GM18499 (cell line): ENCODE data around the gene CHERP.
"Not testable (repeated sequence)": the region's sequence is repeated elsewhere in the genome, so short reads cannot be mapped to it uniquely, and the experiment has no call there.

Source experiments
- ATAC-seq: cut with Tn5 transposase; IDR thresholded peaks from one replicate; pipeline ENCODE4 v1.9.1; 2021; ENCODE audit warnings: moderate number of reproducible peaks; ENCODE audit not compliant: insufficient read depth, unreplicated experiment

CHERP gene

DNA sequence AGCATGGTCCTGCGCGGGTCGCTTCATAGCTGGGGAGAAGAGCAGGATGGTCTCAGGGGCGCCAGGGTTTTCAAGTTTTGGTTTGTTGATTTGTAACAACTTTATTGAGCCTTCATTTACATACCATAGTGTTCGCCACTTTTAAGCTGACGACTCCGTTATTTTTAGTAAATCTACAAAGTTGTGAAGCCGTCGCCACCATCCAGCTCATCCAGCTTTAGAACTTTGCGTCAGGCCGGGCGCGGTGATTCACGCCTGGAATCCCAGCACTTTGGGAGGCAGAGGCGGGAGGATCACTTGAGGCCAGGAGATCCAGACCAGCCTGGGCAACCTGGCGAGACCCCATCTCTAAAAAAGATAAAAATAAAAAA lies 45.6 kb downstream of the CHERP start:
- ATAC-seq: no peak

DNA sequence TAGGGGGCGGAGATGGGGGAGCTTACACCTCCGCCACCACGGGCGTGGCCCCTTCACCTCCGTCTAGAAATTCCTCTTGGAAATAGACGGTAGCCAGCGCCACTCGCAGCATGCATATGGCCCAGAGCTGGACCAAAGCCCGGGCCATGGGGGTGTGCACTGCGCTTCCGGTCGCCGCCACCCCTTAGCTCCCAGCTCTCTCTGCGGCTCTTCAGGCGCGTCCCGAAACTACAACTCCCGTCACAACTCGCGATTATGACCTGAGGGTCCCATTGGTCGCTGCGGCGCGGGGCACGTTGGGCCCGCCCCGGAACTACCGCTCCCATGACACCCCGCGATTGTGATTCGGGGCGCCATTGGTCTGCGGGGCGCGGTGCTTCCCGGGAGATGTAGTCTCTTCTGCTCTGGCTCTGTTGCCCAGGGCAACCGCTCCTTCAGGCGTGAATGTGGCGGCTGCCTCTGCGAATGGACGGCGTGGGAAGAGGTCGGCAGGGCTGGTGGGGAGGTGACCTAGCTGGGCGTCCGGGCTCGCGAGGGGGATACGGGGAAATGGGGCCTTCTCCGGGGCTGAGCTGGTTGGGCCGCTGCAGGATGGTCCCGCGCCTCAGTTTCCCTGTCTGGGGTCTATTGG lies 46.1 kb downstream of the CHERP start, which contains the start of the genes C19orf44 and CALR3:
Gene C19orf44, plus strand, starts transcription at position 413 of the 631 bp plus-strand sequence. CDS start 4,399 bp downstream, outside the sequence.
Gene CALR3, minus strand, starts transcription at position 186 of the 631 bp plus-strand sequence. Its CDS starts 38 bp downstream, at position 148.
- ATAC-seq: peak; percentile 81

GRCh38 chr19:16486476-16486875 lies 55.8 kb downstream of the CHERP start:
- not testable (repeated sequence) for ATAC-seq

GRCh38 chr19:16482745-16483144 lies 59.5 kb downstream of the CHERP start:
- no peak for ATAC-seq

- no peak for ATAC-seq
These were observed 64.9 kb downstream of the CHERP start for GRCh38 chr19:16477311-16477710.

DNA sequence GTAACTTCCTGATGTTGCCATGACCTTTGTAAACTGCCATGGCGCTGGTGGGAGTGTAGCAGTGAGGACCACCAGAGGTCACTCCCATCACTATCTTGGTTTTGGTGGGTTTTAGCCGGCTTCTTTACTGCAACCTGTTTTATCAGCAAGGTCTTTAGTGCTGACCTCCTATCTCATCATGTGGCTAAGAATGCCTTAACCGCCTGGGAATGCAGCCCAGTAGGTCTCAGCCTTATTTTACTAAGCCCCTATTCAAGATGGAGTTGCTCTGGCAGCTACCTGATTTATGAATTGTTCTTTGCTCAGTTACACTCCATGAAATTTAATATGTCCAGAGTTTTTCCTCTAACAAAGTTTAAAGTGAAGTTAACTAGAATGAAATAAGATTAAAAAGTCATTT lies 65.8 kb downstream of the CHERP start:
- ATAC-seq: no peak

GRCh38 chr19:16473875-16474392 lies 68.3 kb downstream of the CHERP start:
- no peak for ATAC-seq

DNA sequence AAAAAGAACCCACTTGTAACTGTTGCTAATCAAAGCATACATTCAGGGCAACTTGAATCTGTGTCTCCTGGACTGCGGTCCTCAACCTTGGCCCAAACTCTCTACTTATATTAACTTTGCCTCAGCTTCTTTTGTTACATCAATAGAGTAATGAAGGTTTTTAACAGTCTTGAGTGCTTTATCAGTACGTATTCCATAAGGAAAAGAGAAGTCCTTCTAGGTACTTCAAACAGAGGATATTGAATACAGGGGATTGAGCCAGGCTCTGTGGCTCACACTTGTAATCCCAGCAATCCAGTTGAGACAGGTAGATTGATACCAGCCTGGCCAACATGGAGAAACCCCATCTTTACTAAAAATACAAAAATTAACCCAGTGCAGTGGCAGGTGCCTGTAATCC lies 69.2 kb downstream of the CHERP start:
- ATAC-seq: no peak

DNA sequence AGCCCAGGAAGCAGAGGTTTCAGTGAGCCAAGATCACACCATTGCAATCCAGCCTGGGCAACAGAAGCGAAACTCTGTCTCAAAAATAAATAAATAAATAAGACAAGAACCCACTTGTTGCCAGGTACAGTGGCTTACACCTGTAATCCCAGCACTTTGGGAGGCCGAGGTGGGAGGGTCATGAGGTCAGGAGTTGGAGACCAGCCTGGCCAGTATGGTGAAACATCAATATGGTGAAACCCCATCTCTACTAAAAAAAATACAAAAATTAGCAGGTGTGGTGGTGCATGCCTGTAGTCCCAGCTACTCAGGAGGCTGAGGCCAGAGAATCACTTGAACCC lies 69.7 kb downstream of the CHERP start:
- not testable (repeated sequence) for ATAC-seq

DNA sequence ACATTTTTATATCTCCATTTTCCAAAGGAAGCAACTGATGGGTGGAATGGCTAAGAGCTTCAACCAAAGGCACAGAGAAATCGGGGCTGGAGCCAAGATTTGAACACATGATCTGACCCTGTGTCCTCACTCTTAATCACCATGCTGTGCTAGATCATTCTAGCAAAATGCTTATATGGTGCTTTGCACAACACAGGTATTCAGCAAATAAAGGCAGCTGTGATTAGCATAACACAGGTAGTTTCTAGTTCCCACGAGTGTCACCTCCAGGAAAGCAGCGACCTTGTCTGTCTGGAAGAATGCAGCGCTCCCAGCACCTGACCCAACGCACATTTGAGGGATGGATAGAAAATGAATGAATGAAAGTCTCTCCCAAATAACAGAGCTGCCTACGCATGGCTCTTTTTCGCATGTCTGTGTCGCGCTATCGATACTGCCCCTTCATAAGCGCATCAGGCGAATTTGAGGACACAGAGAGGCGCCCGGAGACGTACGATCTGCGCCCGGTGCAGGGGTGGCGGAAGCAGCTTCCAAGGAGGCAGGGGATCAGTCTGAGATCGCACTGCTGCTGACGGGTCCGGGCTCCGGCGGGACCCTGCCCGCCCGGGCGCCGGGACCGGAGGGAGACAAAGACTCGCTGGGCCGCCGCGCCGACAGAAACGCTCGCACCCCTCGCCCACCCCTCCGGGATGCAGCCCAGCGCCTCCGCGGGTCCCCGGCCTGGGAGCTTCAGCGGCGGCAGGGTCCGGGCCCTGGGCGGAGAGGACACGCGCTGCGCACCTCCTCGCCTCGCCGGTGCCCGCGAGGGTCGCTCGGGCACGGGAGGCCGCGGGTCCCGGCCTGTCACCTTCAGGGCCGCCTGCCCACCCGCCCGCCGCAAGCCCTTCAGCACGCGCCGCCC lies 71.1 kb downstream of the CHERP start:
- ATAC-seq: no peak

GRCh38 chr19:16470541-16470910 lies 71.7 kb downstream of the CHERP start:
- no peak for ATAC-seq
